HG03520 (cell line): Measurements from ENCODE around the gene ADAMTS8.
A peak's percentile ranks its signal among the peaks of the same experiment; 100 is the strongest.
"Not testable (repeated sequence)": the region's sequence is repeated elsewhere in the genome, so short reads cannot be mapped to it uniquely, and the experiment has no call there.

ENCODE experiments used
- ATAC-seq: cut with Tn5 transposase; IDR thresholded peaks from one replicate; pipeline ENCODE4 v1.9.1; 2021; ENCODE audit warnings: mild to moderate bottlenecking, moderate library complexity; ENCODE audit not compliant: unreplicated experiment

Gene ADAMTS8

DNA sequence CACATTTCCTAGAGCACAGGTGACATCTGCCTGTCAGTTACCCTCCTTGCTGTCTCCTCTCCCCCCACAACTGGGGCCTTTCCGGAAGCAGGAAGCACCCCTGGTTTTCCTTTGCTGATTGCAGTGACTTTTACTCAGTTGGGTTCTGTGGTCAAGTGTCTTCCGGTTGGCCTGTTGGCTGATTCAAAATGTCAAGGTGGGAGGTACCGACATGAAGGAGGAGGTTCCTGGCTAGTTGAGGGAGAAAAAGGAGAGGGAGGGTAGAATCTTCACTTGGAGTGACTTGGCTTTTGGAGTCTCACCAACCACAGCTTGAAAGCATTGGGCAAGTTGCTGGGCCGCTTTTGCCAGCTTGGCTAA is 10.7 kb upstream of the ADAMTS8 start:
- ATAC-seq: no peak

DNA sequence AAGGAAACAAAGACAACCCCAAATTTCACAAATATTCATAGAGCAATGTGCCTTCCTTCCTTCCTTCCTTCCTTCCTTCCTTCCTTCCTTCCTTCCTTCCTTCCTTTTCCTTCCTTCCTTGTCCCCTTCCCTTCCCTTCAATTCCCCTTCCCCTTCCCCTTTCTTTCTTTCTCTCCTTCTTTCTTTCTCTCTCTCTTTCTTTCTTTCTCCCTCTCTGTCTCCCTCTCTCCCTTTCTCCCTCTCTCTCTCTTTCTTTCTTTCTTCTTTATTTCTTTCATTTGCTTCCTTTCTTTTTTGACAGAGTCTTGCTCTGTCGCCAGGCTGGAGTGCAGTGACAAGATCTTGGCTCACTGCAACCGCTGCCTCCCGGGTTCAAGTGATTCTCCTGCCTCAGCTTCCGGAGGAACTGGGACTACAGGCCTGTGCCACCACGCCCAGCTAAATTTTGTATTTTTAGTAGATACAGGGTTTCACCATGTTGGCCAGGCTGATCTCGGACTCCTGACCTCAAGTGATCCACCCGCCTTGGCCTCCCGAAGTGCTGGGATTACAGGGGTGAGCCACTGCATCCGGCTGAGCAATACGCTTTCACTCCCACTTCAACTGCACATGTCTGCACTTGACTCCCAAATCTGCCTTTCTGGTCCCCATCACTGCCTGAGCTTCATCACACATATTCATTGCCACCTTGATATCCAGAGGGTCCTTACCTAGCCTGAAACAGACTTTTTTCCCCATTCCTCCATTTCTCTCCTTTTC is 10.2 kb upstream of the ADAMTS8 start:
- ATAC-seq: not testable (repeated sequence)

DNA sequence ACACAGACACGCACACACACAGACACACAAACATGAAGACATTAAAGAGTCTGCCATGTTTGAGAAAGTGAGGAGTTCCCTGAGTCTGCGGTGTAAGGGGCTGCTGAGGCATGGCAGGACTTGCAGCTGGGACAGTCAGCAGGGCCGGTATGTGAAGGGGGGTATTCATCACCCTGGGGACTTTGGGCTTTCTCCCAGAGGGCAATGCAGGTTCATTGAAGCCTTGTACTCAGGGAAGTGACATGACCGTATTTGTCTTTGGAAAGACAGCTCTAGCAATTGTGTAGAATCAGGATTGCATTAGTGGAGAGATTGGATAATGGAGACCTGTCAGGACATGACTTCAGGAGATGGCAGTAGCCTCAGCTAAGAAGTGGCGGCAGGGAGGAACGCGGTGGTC is 9.4 kb upstream of the ADAMTS8 start:
- no peak for ATAC-seq

DNA sequence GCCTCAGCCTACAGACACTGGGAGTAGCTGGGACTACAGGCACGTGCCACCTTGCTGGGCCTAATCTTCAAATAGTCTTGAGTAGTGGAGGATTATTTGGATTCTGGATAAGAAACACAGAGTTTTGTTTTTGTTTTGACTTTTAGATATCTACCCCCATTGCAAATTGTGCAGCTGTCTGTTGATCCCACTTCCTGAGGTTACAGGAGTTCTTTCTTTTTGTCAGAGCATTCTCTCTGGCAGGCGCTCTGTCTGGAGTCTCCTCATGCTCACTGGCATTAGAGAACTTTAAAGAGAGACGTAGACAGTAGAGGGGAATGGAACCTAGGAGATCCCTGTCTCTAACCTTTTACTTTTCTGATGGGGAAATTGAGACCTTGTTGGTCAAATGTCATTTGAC is 7.8 kb upstream of the ADAMTS8 start:
- ATAC-seq: no peak

DNA sequence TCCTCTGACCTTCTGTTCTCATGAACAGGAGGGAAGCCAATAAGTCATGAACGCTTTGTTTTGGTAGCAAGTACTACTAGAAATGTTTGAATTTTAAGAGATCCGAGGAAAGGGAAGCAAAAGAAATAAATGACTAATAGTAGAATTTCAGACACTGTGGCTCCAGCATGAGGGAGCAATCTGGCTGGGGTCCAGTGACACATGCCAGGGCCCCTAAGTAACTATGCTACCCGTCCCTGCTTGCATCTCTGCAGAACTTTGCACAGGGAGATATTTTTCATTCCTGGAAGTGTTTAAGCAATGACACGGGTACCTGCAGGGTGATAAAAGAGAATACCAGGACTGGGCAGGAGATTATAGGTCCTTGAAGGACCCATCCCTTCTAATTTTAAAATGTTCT is 7.3 kb upstream of the ADAMTS8 start:
- no peak for ATAC-seq

DNA sequence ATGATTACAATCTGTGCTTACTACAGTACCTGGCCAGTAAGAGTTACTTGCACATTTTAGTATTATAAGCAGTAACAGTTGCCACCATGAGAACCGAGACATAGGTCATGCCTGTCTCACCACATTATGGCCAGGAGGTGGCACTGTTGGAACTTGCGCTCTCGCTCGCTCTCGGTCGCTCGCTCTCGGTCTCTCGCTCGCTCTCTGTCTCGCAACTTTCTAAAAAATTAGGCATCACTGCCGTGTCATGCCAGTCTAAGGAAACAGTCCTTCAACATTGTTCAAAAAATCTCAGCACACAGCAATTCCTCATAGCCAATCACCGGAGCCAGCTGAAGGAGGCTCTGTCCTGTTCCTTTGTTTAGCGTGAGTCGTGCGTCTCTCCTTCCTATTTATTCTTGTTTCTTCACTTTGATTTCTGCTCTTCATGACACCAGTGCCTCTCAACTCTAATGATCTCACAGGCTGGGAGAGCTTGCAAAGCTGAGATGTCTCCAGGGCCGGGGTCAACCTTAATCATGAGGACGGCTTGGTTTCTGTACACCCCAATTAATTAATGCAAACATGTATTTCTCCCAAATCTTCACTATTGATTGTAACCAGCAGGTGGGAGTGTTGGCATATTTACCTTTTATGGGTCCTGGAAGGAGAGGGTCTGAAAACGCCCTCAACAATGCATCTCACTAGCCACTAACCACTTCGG is 6.3 kb upstream of the ADAMTS8 start:
- ATAC-seq: peak; percentile 85

DNA sequence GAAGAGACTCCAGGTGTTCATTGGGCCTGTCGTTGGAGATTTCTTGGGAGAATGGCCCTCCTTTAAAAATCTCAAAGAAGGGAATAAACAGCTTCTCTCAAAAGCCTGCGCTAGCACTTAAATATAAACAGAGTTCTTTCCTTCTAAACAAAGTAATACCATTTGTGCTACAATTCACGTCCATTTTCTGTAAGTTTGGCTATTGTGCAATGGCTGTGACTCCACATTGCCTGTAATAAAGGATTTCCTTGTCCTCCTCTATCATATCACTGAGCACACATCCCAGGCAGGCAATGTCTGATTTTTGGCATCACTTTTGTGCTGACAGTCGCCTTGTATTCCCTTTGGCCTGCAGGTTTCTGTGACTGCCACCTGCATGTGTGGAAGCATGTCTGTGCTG is 4.9 kb upstream of the ADAMTS8 start:
- no peak for ATAC-seq

DNA sequence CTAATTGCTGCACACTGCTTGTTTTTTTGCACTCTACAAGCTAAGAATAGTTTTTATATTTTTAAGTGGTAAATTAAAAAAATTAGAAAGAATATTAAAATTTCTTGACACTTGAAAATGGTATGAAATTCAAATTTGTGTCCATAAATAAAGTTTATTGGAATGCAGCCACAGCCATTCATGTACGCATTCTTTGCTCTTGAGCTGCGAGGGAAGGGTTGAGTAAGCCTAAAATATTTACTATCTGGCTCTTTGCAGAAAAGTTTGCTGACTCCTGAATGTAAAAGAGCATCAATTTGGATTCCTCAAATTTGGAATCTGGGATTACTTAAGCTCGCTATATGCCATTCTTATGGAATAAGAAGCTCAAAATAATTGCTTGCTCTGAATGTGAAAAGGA is 3.4 kb upstream of the ADAMTS8 start:
- ATAC-seq: no peak

DNA sequence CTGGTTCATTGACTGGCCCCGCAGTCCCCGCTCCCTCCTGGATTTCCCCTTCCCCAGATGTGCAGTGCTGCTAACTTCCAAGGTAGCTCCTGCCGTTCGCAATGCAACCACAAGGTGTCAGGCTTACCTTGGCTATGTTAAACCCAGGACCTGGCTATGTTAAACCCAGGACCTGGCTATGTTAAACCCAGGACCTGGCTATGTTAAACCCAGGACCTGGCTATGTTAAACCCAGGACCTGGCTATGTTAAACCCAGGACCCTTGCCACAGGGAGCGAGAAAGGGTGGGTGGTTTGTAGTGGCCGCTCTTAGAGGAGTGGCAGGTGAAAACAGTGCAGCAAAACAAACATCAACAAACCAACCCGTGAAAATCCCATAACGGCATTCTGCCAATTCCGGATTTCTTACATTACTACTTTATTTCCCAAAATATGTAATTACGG is 2.9 kb upstream of the ADAMTS8 start:
- peak; percentile 61 for ATAC-seq

DNA sequence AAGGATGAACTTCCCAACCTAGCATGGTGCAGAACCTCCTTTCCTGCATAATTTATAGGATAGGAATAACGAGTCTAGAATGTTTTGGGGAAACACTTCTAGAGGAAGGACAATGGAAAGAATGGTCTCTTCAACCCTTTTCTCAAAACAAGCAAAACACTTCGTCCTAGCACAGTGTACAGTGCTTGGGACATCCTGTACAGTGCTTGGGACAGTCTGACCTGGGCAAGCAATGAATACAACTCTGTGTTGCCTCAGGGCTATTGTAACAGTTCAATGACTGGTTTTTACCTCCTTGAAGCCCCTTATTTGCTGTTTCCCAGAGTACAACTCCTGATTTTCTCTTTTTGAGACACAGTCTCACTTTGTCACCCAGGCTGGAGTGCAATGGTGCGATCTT is 1.6 kb upstream of the ADAMTS8 start:
- ATAC-seq: no peak

DNA sequence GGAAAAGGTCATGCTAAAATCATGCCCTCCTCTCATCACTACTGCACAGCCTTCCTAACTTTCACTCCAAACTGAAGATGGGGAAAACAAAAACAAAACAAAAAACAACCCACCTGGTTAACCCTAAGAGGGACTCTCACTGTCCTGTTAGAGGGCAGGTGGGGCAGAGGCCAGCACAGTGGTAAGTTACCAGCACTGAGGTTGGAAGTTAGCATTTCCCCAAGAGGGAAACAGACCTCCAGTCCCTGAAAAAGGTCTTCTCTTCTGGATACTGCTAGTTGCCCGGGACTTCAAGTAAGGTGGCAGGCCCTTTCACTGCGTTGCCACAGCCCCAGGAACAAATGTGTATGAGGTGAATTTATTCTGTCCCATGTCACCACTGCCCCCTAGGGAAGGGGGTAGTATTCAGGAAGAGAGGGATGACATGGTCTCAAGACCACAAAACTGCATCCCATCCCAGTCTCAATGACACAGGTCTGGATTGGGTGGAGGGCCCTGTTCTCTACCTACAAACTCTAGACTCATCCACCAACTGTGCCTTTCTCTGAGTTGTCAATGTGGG is 792 bp upstream of the ADAMTS8 start:
- no peak for ATAC-seq

DNA sequence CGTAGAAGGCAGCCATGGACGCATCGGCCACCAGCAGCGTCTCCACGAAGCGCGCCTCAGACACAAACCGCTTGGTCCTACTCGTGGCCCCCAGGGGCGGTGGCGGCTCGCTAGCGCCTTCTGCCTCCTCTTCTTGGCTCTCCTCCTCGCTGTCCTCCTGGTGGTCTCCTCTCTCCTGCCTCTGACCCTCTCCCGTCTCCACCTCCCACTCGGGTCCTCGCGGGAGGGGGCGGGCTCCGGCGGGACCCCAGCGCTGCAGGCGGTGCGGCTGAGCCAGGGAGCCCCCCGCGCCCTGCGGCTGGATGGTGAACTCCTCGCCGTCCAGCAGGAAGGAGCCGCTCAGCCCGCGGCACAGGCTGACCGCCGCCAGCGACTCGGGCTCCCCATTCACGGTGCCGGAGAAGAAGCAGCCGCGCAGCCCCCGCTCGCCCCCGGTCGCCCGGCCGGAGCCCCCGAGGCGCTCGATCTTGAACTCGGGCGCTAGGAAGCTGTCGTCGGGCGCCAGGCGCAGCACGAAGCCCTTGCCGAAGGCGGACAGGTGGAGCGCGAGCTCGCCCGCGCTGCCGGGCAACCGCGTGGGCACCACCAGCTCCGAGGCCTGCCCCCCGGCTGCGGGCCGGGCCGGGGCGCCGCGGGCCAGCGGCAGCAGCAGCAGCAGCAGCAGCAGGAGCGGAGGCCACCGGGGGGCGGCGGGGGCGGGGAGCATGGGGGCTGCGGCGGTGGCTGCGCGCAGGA is 661 bp downstream of the ADAMTS8 start:
- no peak for ATAC-seq

DNA sequence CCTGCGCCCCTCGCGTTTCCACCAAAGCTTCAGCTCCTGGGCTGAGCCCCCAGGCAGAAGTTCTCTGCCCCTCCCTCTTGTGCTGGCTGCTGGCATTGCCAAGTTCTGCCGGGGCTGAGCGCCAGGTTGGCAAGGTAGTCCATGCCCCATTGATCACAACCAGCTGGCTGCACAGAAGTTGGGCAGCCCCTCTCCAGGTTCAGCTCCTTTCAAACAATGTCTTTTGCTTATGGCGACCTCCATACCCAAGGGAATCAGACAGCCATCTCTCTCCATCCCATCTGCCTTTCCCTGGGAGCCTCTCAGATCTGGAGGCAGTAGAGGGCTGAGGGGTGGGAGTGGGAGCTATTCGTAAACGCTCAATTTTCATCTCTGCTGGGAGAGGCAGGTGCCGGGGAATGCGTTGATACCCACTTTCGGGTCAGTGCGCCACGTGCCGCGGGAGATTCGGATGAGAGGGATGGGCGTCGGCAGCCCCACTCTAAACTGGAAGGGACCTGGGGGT is 1.5 kb downstream of the ADAMTS8 start:
- no peak for ATAC-seq

DNA sequence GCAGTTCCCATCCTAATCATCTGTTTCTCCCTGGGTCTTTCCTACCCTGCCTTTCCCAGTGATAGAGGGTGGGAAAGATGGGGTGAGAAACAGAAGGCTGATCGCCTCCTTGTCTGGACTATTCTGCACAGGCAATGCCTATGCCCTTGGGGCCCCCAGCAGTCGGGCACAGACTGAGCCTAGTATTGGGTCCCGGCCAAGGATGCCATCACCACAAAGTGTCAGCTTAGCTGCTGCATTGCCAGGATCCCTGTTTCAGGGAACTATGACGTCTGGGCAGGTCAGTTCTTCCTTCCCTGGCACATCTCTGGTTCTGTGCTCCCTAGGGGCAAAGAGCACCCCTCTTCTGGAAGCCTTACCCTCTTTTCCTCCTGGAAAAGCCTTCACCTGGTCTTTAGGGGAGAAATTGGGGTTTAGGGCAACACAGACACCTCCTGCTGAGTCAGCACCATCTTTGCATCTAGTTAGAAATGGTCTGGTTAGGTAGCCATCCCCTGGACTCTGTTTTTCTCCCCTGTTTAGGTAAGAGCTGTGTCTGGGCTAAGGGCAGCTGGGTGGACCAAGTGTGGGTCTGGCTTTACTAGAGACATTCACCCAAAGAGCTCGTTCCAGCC is 2.1 kb downstream of the ADAMTS8 start:
- no peak for ATAC-seq

DNA sequence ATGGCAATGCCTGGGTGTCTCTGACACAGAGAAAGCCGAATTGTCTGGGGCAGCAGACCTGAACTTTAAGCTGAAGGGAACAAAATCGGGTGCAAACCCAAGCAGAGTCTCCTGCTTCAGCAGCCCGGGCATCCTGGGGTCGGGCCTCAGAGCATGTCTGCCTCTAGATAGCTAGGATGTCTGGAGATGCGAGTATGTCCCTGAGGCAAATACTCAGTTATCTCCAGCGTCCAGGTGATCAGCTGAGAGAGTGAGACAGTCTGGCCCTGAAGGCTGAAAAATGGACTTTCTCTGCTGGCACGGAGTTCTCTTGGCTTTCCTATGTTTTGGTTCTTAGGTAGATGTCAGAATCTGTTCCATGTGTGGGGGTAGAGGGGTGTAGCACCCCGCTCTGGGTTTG is 3.3 kb downstream of the ADAMTS8 start:
- no peak for ATAC-seq

DNA sequence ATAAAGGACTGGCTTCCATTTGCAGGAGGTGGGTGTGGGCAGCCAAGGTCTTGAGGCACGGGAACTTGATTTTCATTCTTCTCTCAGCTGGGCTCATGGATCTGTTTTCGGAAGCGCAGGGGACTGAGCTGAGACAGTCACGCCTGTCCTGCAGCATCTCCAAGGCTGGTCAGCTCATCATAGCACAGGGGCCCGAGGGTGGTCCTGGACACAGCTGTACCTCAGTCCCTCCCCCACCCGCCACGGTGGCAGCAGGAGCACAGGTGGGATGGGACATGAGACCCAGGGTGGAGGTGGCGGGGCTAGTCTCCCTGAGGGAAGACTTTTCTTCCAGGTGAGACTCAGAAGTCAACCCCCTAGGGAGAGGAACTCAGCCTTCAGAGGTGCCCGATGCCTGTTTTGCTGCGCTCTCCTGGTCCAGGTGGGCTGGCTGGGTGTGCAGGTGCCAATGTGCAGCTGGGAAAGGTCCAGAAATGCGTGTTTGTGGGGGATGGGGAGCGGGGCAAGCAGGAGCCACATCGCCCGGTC is 3.7 kb downstream of the ADAMTS8 start:
- no peak for ATAC-seq

DNA sequence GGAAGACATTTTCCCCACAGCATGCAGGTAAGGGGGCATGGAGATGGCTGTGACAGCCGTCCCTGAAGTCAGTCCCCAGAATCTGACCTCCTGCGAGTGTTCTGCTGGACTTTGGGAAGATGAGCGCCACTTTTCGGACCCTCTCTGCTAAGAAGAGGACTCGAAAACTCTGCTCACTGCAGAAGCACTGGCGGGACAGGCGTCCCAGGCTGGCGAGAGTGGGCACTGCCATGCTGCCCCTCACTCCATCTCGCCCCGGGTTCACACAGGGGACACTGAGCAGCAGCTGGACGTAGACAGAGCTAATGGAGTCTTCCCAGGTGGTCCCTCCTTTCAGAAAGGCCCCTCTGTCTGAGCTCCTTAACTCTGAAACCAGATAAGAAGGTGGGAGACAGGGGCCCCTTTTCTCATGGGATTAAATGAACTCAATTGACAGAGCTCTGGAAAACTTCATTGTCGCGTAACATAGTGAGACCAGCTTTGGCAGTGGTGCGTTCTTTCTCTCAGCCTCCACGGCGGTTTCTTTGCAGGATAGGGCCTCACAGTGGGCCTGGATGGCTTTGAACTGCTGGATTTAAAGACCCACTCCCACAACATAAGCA is 4.8 kb downstream of the ADAMTS8 start:
- no peak for ATAC-seq

DNA sequence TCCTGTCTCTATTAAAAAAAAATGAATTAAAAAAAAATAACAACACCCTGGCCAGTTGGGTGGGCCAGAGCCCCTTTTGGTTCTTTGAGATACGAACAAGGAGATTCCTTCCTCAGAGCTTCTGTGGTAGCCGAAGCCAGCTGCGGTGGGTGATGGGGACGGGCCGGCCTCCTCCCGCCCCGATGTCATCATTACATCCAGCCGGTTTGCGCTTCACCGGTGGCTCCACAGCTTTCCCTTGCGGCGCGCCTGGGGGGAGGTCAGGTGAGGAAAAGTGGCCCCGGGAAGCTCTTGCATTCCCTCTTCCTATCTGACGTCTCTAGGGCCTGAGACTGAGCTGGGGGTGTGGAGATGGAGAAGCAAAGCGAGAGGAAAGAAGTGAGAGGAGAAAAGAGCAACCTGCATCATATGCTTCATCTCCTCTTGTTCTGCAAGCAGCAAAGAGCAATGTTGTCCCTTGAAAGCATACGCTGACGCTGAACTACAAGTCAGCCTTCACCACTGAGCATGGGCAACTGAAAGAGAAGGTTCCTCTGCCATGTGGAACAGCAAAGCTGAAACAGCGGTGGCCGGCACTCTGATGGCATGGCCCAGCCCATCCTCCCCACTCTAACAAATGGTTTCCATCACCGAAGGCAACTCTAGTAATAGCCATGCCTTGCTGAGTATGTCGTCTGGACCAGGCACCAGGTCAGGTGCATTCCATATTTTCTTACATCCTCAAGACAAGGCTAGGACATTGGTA is 6.0 kb downstream of the ADAMTS8 start:
- no peak for ATAC-seq

DNA sequence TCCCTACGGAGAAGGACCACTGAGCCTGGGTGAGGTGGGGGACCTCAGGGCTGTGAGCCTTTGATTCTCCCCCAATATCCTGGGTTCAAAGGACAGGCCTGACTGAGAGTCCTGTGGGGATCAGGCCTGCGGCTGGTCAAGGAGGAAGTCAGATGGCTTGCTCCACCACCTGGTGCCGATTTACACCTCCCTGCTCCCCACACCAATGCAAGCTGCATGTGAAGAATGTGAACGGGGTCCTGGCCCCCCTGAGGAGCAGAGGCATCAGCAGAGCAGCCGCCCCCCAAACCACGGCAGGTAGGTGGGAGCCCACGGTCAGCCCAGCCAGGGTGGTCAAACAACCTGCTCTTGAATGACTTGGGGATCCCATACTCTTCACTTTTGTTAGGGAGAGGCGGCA is 6.7 kb downstream of the ADAMTS8 start:
- no peak for ATAC-seq

DNA sequence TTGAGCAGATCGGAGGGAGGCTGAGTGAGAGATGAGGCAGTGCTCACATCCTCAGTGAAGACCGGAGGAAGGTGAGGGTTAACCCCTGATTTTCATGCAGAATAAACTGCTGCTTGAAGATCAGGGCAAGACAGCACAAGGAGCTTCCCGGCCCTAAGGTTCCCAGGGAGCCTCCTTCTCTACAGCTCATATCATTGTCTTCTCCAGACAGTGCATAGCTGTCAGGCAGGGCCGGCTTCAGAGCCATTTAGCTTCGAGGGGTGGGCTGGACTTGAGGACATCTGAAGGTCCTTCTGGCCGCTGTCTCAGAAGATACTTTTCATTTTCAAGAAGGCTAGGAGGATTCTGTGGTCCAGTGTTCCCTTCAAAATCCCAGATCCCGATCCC is 7.2 kb downstream of the ADAMTS8 start:
- no peak for ATAC-seq
